Measurements from ENCODE around the gene FEZ2.

FEZ2 gene

DNA sequence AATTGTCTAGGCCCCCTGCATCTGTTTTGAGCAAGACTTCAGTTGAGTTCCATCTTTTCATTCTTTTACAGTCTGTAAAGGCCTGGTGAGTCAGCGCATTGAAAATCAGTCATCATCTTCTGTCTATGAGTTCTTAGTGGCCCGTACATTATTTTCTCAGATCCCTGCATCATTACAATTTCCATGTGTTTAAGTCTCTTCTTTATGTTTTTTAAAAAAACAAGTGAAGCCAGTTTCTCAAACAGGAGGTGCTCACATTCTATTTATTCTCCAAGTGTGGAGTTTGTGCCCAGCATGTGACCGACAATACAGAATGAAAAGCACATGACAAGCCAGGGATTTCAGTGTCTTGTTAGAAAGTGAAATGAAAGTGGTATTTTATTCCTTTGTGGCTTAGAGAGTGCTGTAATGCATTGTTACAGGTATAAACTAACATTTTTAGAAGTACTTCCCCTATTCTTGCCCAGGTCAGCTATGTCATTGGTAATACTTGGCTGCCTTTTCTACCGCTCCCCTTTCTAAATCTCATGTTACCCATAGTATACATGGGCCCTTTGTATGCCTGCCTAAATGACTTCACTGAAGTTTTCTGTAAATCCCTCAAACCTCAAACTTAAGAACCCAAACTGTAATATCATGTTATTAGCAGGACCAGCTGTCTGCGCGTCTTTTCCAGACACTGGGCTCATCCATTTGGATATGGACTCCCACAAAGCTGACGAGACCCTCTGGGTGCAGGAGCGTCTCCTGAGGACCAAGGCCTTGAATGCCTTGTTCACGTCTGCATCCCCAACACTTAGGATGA is 67.6 kb downstream of the FEZ2 start:
- DNase-seq (ENCODE audit: low spot score): no peak

DNA sequence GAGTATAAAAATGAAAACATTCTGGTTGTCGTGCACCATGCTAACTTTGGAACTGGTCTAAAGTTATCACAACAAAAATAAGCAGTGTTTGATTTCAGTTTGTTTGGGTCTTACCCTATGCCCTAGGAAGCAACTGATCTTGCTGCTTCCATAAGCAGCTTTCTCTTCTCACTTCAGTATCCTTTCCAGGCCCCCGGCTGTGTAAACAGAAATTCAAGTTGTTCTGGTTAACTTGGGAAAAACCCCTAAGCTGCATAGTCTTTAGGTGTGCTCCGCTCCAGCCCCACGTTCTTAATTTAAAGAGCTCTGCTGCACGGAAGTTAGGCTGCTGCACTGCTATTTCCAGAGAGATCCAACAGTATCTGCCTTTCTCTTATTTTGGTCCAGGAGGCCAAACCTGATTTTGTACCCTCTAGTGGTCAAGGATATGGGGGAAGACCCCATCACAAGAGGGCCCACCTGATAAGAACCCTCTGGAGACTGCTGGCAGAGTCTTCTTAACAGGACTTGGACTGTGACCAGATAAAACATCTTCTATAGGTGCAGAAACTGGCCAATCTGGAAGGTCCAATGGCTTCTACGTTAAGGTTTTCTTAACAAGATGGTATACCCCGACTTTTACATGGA is 69.1 kb downstream of the FEZ2 start:
- DNase-seq (ENCODE audit: low spot score): no peak

- no peak for DNase-seq (ENCODE audit: low spot score)
Measured at GRCh38 chr2:36528274-36528673, 69.7 kb downstream of the FEZ2 start.

DNA sequence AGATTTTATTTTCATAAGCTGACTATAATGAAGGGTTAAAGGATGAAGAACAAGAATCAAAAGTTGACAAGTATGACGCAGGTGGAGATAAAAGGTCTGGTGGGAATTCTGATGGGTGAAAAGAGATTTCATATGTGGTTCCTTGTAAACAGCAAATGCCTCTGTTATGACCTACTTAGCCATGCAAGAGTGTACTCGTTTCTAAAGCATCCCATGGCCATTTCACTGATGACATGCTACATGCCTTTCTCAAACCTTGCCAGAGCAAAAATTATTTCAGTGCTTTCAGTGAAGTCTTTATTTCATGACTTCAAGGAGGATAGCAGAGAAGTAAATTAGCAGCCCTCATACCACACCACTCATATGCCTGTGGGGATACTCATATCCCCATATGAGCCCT is 71.7 kb downstream of the FEZ2 start:
- no peak for DNase-seq (ENCODE audit: low spot score)

DNA sequence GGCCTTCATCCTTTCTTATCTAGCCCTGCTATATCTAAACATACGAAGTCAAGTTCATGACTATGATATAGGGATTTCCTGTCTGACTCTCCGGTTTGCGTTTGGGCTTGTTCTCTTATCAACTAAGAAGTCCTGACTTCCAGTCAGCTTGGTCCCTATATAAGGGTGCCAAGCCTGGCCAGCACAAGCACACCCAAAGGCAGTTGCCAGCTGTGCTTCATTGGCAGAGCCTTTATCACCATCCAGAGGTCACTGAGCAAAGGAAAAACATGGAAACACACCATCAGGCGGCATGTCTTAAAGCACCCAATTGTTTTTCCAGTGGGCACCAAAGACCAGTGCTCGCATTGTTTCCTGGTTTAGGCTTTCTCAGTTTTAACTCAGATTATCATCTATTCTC is 72.7 kb downstream of the FEZ2 start:
- DNase-seq (ENCODE audit: low spot score): no peak

DNA sequence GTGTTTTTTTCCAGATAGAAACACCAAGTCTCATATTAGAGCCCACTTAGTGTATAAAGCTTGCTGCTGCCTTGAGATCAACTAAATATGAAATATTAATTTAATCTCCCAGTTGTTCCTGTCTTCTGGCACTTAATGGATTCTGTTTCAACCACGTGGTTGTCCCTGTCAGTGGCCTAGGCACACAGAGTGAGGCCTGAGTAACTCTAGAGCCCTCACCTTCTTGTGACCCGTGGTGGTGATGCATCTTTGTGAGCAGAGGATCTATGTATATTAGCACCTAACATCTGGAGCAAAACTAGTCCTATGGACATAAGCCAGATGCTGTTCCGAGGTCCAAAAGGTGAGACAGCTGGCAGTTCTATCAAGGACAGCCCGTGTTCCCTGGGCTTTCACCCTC is 74.8 kb downstream of the FEZ2 start:
- DNase-seq (ENCODE audit: low spot score): no peak

DNA sequence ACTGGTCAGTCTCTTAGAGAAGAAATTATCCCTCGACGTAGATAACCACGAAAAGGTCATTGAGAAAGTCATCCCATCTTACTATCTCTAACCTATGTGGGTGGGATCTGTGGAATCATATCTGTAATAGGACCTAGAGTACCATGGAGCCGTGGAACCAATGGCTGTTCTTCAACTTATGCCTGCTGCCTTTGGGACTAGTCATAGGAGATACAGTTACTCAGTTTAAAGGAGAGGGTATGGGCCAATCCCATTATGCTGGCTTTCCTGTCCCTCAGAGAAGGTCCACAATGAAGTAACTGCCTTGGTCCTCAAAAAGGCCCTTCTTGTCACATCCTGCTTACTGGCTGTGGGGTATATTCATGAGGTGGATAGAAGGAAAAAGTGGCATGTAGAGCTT is 77.5 kb downstream of the FEZ2 start:
- no peak for DNase-seq (ENCODE audit: low spot score)

DNA sequence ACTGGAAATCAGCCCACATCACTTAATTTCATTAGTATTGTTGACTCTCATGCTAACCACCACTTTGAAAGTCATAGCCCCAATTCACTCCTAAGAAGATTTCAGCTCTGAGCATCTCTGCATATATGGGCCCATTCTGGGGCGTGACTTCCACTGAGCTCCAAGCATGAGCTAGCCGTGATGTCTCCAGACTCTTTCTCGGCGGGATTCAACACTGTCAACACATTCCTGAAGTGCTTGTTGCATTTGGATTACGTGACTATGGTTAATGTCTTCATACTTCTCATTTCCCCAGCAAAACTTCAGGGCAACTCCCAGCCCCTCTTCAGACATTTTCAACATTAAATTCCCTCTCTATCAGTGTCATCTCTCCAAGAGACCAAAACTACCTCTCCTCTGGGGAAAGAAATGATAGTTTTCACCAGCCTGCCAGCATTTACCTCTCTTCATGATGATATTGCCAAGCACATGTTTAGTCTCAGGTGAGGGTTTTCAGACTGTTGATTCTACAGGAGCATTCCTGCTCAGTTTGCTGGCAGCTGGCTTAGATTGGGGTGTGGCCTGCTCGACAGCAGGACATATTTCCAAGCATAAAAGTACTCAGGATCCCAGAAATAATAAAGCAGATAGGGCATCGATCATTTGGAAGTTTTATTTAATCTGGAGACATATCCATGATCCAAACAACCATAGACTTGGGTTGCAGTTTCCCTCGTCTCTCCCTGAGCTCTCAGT is 81.7 kb downstream of the FEZ2 start:
- no peak for DNase-seq (ENCODE audit: low spot score)

DNA sequence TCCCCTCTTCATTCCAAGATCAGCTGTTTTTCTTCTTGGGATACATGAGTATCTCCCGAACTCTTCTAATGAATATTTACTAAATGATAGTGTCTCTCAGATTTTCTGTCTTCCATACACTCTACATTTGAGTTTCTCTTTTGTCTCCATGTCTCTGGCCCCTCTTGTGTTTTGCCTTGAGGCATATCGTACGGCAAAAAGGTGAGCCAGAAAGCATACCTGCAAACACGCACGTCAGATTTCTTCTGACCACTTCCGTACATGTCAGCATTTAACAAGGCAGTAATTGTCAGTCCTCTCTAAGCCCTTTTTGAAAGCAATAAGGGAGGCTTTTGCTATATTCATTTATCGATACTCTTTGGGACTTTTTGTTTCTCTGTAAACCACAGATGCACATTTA is 82.4 kb downstream of the FEZ2 start:
- no peak for DNase-seq (ENCODE audit: low spot score)

DNA sequence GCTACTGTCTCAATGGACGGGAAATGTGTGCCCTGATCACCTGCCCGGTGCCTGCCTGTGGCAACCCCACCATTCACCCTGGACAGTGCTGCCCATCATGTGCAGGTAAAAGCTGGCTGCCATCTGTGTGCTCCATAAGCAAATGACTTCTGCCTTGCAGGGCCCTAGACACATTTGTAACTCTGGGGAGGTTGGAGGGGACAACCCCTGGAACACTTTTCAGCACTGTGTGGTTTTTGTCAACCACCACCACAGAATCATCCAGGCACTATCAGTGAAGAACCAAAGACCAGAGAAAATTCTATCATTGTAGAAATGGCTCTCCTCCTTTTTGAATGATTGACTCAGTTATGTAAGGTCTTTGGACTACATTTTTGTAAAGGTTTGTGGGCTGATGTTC is 84.3 kb downstream of the FEZ2 start:
- DNase-seq (ENCODE audit: low spot score): no peak

DNA sequence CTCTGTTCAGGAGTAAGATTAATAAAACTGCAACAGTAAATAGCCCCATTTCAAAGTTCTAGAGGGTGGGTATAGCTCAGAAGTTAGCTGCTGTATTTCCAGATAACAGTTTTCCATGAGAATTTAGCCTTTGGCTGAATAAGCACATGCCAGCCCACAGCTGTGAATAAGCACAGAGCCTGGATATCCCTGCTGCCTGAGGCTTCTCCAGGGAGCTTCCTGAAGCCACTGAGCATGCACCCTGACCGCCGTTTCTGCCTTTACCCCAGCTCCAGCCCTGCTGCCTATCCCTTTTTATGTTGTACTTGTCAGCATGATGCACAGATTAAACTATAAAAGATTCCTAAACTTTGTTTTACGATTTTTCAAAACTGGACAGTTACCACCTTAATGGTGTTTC is 85.3 kb downstream of the FEZ2 start:
- peak; percentile 23 for DNase-seq (ENCODE audit: low spot score)

DNA sequence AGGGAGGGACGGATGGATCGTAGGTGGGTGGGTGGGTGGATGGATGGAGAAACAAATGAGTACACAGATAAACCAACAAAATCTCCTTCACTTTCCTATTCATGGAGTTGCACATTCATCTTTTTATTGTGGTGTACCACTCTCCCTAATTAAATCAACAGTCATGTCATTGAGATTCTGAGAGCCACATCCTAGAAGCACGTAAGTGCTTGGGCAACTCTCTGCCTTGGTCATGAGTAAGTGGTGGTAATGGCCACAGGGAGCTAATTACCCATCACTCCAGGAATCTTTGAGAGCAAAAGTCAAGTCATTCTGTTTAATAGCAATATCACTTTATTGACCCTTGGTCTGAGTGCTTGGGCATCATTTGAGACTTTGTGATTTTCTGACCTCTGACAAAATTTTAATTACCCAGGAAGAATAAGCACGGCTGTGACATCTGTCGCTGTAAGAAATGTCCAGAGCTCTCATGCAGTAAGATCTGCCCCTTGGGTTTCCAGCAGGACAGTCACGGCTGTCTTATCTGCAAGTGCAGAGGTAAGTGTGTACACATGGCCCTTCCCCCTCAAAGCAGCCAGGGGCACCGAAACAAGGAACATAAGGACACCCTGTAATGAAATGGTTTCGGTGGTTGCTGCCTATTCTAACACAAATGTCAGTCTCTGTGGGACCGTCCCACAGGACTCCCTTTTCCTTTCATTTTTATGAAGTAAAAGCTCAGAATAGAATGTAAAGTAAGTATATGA is 85.9 kb downstream of the FEZ2 start:
- DNase-seq (ENCODE audit: low spot score): no peak

GRCh38 chr2:36509075-36509474 is 88.9 kb downstream of the FEZ2 start:
- DNase-seq (ENCODE audit: low spot score): no peak

GRCh38 chr2:36507408-36507812 is 90.6 kb downstream of the FEZ2 start:
- peak; percentile 65 for DNase-seq (ENCODE audit: low spot score)

Measured in globus pallidus (tissue), 1 donor.